Astrocyte (in vitro differentiated cells and primary cell): Measurements from ENCODE around the gene PARD3B.

ENCODE experiments used
- CTCF ChIP-seq: IDR thresholded peaks from 2 replicates; pipeline ENCODE4 v1.5.1; 2011; ENCODE audit warnings: low read depth, mild to moderate bottlenecking, inconsistent platforms, low read length, moderate library complexity; ENCODE audit not compliant: insufficient read depth
- EZH2 ChIP-seq: IDR thresholded peaks from 2 replicates; pipeline ENCODE4 v1.6.1; 2012; ENCODE audit warnings: mild to moderate bottlenecking, low read length, inconsistent platforms; ENCODE audit not compliant: insufficient read depth

- TF ChIP-seq CTCF (no peak), EZH2 (no peak)
Measured at GRCh38 chr2:204613635-204614034, 68.4 kb downstream of the PARD3B start.
